T-helper 2 cell (primary cell): ENCODE data around the gene ATP1A4.
"Not testable (repeated sequence)": the region's sequence is repeated elsewhere in the genome, so short reads cannot be mapped to it uniquely, and the experiment has no call there.

Source experiments
- DNase-seq, 5 experiments: peaks; one replicate each; pipeline versions ENCODE4 v3.0.0 to v3.0.0-alpha.2; 2012 to 2022
- total RNA-seq, 2 donors: gene quantifications; one replicate each; lab custom pipeline; 2026; lab: John Stamatoyannopoulos, UW

Gene ATP1A4
- 0 to 0.31 reads per million in 2 donors for total RNA-seq

- DNase-seq = no peak
These were observed at the start of gene ATP1A4 for GRCh38 chr1:160151303-160151702. ATP1A4 (plus strand) TSS chr1:160151603; CDS start chr1:160152041, 438 bp downstream.

DNA sequence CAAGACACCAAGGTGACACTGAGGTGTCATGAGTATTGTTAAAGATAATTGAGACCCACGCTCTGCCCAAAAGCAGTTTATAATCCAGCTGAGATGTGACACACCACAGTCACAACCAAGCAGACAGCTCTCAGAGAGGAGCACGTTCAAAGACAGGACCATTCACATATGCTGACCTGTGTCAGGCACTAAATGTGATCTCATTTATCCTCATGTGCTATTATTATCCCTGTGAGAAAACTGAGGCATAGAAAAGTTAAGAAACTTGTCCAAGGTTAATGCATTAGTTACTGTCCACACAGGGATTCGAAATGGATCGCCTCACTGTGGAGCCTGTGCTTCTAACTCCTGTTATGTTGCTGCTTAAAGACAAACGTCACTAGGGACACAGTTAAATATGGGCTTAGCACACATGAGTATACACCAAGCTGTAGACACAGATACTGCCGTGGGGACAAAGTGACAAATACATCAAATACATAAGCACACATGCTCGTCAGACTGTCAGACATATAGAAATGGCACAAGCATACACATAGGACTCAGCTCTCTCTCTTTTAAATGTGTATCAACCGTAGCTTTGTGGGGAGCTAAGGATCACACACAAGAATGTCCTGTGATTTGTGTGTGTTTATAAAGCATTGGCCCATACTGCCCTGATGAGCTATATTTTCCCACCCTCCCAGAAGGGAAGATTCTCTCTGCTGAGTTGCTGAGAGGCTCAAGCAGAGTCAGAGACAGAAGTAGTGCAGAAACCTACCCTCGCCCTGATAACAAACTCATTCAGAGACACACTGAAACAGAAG is 49.5 kb upstream of the ATP1A4 start:
- no peak for DNase-seq

DNA sequence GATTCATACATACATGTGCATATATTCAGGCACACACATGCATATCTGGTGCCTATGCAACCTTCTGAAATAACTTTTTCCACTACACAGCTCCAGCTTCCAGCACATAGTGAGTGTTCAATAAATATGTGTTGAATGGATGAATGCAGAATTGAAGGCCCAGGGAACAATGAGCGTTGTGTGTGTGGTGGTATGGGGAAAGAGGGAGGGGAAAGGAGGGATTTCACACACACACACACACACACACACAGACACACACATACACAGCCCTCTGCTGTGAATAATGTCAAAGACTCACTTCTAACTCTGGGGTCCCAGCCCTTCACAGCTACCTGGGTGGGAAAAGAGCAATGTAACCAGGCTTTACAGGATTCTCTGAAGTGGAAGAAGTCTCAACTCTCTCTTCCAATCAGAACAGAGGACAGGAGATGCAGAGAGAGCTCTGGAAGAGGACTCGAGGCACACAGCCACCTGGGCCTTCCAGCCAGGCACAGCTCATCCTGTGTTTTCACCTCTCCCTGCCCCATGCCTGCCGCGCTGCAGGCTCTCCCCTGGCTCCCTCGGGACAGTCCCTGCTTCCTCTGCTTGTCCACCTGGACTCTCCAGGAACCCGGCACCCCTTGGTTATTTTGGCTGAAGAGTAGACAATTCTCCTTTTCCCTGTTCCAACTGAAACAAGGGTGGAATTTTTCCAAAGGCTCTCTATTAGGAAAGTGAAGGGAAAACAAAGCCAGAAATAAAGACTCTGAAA is 47.6 kb upstream of the ATP1A4 start:
- DNase-seq = no peak

GRCh38 chr1:160104486-160104885 is 46.9 kb upstream of the ATP1A4 start:
- no peak for DNase-seq

DNA sequence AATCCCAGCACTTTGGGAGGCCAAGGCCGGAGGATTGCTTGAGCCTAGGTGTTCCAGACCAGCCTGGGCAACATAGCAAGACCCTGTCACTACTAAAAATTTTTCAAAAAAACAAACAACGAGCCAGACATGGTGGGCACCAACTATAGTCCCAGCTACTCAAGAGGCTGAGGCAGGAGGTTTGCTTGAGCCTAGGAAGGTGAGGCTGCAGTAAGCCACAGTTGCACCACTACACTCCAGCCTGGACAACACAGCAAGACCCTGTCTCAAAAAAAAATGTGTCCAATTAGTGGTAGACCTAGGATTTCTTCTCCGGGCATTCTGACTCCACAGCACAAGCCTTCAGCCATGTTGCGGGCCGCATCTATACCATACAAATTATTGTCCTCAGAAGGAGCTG is 46.2 kb upstream of the ATP1A4 start:
- no peak for DNase-seq

GRCh38 chr1:160107512-160107911 is 43.9 kb upstream of the ATP1A4 start:
- DNase-seq = no peak

GRCh38 chr1:160108888-160109662 is 42.3 kb upstream of the ATP1A4 start:
- peak in 1 of 5 experiments; percentile 58 for DNase-seq

DNA sequence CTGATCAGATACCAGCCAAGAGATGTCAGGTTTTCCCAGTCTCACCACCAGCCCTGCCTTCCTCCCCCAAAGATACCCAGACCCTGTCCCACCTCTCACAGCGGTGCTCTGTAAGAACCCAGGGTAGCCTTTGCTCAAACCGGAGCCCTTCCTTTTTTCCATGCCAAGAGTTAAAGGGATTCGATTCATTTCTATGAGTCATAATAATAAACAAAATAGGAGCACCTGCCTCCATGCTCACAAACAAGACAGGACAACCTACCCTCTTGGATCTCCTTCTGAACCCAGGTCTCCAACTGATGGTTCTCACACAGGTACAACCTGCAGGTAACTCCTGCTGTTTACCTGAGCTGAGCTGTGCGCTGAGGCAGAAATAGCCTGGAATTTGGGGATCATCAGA is 41.7 kb upstream of the ATP1A4 start:
- no peak for DNase-seq

- not testable (repeated sequence) for DNase-seq
These were observed 39.9 kb upstream of the ATP1A4 start for GRCh38 chr1:160111462-160111861.

DNA sequence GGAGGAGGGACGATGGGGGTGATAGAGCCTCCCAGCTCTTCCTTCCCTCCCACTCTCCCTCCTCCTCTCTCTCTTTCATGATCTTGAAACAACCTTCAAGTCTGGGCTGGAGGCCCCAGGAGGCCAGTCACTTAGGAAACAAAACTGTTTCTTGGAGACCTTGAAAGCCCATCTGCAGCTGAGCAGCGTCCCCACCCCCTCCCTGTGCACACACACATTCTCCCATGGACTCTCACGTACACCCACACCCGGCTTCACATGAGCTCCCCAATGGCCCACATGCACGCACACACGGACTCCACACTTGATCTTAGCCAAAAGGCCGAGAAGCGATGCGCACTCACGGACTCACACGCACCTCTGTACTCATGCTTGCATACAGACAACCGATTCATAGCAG is 39.0 kb upstream of the ATP1A4 start:
- no peak for DNase-seq

GRCh38 chr1:160113407-160113806 is 38.0 kb upstream of the ATP1A4 start:
- DNase-seq = no peak

- DNase-seq = no peak
These were observed 37.3 kb upstream of the ATP1A4 start for GRCh38 chr1:160114085-160114484.

DNA sequence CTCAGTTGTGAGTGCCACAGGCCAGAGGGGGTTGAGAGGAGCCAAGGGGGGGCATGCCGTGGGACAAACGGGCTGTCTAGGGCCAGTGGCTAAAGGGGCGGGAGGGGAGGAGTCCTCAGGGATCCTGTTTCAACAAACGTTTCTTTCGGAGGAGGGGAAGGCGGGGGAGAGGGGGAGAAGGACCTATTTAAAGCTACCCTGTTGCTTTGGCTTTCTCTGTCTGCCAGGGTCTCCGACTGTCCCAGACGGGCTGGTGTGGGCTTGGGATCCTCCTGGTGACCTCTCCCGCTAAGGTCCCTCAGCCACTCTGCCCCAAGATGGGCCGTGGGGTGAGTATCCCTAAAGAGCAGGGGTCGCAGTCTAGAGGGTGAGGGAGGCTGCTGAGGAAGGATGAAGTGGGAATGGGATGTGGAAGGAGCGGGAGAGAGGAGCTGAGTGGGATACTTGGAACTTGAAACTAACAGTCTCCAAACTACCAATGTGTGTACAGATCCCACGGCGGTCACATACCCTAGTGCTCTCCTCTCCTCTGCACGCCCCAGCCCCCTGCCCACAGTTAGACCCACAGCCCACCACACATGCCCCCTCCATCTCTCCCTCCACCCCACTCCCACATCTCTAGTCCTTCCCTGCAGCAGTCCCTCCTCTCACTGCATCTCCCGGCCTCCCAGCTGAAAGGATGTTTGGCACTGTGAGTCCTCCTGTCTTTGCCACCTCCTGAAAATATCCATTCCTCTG is 35.7 kb upstream of the ATP1A4 start, which contains the start of gene ATP1A2:
ATP1A2 (plus strand) TSS at position 215 of the 738 bp plus-strand sequence; CDS start at position 318, 103 bp downstream.
- no peak for DNase-seq

- peak in 1 of 5 experiments; percentile 19 for DNase-seq
These were observed 34.9 kb upstream of the ATP1A4 start for GRCh38 chr1:160116283-160117147.

DNA sequence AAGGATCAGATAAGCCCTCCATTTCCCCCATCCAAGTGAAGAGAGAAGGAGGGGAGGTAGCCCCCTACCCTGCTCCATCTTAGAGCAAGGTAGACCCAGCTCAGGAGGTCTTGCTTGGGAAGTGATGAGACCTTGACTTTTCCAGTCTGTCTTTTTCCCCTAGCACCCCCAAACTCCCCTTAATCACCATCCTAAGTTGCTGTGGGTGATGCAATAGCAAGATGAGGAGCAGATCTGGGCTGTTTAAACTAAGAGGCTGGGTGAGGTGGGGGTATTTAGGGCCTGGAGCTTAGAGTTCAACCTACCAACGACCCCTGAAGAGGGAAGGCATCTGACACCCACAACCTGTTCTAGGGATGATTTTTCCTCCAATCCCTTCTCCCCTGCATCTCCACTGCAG is 34.1 kb upstream of the ATP1A4 start:
- no peak for DNase-seq

DNA sequence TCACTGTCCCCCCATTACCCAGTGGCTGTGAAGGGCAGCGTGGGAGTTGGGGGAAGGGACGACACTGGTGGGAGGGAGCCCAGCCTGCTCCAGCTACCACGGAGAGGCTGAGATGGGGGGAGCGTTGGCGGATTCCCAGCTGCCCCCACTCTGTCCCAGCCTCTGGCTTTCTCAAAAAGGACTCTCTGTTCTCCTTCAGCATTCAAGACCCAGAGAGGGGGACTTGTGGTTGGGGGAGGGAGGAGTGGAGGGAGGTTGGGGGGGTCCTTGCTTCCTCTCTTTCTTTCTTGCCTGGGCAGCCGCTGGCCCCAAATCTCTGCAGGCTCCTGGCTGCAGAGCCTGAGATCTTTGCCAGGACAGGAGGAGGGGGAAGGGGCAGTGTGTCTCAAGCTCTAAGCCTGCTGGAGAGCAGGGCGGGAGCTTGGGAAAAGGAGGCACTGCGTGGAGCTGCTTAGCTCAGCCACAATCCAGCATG is 33.7 kb upstream of the ATP1A4 start:
- DNase-seq = no peak

GRCh38 chr1:160118928-160119327 is 32.5 kb upstream of the ATP1A4 start:
- no peak for DNase-seq

- DNase-seq = no peak
These were observed 30.6 kb upstream of the ATP1A4 start for GRCh38 chr1:160120797-160121196.

- DNase-seq = no peak
These were observed 30.0 kb upstream of the ATP1A4 start for GRCh38 chr1:160121388-160121787.

GRCh38 chr1:160122978-160123495 is 28.4 kb upstream of the ATP1A4 start:
- DNase-seq = no peak

DNA sequence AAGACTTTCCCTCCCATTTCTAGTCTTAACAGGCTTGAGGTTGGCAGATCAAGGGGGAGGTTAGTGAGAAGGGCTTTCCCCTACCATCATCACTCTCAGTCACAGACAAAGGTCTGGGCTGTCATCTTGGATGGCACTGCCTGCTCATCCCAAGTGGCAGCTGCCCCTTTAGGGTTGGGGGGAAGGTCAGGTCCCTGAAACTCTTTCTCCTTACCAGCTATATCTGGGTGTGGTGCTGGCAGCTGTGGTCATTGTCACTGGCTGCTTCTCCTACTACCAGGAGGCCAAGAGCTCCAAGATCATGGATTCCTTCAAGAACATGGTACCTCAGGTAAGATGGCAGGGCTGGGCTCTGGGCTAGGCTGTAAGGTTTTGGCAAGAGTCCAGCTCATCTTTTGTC is 27.7 kb upstream of the ATP1A4 start:
- DNase-seq = no peak
